NCI-H146 treated with DMSO at 0.1 percent for 48 hours (cell line): ENCODE measurements around the gene BOD1L2.

Experiments
- DNase-seq: peaks from one replicate; lab custom pipeline; 2025; ENCODE audit not compliant: unreplicated experiment; lab: John Stamatoyannopoulos, UW

BOD1L2 gene

DNA sequence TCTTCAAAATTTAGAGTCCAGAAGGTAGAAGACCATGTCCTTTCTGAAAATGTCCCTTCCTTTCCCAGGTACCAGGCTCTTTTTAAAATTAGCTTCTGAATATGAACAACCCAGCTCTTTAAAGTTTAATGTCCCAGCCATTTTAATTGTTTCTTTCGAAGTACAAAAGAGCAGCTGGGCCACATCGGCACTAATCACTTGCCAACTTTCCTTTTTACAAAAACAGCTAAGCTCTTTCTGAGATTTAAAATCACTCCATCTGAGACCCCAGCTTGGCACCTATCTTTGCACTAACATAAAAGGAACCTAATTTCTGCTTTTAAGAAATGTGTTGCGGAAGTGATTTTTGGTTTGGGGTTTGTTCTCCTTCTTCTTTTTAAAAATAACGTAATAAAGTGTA lies 2.6 kb downstream of the BOD1L2 start:
- no peak for DNase-seq

DNA sequence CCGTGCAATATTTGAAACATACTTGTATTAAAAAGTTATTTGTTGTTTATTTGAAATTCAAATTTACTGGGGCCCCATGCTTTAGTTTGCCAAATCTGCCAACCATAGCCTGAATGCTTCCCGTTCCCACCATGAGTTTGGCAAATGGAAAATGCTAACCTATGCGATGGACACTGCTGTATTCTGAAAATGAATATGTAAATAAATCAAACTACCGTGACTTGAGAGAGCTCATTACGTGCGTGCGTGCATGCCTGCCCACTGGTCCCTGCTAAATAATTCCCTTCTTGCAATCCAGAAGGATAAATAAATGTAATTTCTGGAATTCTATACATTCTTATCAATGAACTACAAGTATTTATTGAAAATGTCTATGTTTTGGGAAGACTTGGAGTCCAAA lies 3.2 kb downstream of the BOD1L2 start:
- DNase-seq, result no peak

DNA sequence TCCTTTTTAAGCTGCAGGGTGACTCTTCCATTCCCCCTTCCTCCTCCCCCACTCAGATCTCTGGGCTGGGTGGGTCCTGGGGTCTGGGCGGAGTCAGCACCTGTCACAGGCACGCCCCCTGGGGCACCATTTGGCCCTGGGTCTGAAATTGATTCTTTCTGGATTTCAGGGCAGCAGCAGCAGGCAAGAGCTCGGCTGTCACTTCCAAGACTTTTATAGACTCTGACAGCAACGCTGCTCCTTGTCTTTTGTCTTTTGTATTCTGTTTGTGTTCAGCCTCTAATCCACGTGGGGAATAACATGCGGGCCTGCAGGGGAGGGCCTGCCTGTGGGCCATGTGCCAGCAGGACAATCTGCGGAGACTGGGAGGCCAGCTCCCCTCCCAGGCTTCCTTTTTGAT lies 3.9 kb downstream of the BOD1L2 start:
- peak; percentile 63 for DNase-seq

DNA sequence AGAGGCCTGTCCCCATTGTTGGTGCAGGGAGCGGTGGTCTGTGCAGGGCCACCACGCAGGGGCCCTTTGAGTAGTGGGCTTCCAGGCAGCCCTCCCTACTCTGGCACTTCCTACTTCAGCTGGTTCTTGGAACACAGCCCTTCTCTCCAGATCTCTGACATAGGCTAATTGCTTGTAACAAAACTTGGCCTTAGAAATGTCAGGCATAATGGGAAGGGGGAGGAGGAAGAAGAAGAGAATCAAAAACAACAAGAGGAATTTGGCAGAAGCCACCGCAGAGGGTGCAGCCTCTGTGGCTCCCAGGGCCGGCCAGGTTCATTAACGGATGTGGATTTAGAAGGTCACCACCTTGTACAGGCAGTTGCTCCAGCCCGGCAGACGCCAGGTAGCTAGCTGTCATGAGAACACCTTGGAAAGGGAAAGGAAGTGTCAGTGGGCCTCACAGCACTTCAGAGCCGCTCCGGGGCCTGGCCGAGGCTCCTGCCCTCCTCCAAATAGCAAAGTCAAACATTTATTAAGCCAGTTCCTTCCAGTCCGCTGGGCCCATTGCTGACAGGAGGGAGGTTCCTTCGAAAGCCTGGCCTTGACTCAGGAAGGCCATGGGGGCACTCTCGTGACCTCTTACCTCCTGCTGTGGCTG lies 7.4 kb downstream of the BOD1L2 start:
- DNase-seq, result no peak

DNA sequence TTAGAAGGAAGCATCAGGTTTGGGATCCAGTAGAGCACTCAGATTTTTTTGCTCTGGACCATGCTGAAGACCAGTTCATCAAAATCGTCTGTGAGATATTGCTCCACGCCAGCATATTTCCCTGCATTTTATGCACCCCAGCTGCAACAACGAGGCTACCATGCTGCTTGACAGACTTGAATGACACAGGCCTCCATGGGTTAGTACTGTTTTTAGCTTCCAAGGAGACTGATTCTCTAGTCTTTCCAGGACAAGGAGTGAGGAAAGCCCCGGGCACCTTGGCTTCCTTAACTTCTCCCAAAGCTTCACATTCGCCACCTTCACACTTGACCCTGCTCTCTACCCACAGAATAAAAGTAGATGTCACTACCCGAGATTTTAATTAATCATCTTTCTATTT lies 17.5 kb downstream of the BOD1L2 start:
- DNase-seq, result no peak

DNA sequence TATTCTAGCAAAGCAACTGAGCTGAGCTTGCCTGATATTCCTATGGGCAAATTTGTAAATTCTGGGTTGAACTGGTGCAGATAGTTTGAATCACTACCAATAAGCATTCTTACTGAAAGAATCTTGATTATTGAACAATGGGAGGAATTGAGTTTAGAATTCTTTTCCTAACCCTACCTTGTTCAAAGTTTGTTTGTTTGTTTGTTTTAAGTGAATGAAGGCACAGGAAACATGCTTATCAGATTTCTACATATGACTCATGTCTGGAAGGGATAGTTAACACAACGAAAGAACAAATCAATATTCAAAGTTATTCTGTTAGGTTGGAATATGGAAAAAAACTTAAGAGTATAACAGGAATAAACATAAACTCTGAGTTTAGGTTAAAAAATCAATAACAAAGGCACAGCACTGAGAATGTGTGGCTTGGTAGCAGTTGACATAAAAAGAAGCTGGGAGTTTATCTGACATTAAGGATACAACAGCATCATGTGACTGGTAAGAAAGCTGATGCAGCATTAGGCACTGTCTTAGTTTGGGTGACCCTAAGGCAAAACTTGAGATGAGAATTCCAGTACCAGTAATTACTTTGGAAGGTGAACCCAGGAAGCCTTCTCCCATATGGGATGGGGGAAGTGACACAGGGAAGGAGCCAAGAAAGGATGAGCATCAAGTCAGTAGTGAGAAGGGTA lies 20.9 kb downstream of the BOD1L2 start:
- DNase-seq, result no peak

- DNase-seq, result no peak
Observed at GRCh38 chr18:57171026-57171425, 24.1 kb downstream of the BOD1L2 start.

DNA sequence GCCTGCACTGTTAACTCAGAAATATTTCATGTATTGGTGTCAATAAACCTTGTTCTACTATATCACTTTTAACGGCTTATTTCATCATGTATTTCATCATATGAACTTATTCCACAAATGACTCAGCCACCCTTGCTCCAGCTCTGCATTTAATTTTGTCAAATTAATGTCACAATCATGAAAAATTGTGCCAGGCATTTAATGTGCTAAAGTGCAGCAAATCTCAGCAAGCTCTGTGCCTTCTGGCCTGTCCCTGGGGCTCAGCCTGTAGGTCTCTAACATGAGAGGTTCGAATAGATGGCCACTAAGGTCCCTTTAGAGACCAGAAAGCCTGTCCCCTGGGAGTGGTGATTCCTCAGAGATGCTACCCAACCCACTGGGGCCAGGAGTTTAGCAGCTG lies 28.6 kb downstream of the BOD1L2 start:
- no peak for DNase-seq

- DNase-seq, result no peak
Observed at GRCh38 chr18:57185434-57185833, 38.5 kb downstream of the BOD1L2 start.

DNA sequence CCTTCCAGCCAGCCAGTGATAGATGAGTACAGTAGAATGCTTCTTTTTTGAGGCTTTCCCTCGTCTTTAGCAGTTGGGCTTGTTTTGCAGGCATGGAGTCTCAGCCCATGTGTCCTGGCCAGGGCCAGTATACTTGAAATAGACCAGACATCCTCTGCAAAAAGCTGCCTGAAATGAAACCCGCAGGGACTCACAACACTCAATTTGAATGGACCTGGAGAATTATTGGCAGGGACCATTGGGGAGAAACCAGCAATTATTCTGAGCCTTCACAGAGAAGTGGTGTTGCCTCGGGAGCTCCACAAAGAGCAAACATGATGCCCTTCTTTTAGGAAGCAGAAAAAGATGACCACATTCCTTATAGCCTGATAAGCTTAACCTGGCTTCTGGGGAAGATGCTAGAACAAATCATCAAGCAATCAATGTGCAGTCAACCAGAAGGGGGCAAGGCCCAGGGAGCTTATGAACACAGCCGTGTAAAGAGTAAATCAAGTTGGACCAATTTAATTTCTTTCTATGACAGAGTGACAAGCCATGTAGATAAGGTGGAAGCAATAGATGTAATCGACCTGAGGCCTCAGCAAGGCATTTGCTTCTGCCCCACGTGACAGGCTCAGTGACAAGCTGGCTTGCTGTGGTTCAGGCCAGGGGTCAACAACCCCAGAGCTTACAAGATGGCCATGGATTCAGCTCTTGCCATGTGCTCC lies 42.1 kb downstream of the BOD1L2 start:
- no peak for DNase-seq

GRCh38 chr18:57190026-57190425 lies 43.1 kb downstream of the BOD1L2 start:
- no peak for DNase-seq

- no peak for DNase-seq
Observed at GRCh38 chr18:57194070-57194469, 47.2 kb downstream of the BOD1L2 start.

- DNase-seq, result no peak
Observed at GRCh38 chr18:57194622-57195021, 47.7 kb downstream of the BOD1L2 start.

DNA sequence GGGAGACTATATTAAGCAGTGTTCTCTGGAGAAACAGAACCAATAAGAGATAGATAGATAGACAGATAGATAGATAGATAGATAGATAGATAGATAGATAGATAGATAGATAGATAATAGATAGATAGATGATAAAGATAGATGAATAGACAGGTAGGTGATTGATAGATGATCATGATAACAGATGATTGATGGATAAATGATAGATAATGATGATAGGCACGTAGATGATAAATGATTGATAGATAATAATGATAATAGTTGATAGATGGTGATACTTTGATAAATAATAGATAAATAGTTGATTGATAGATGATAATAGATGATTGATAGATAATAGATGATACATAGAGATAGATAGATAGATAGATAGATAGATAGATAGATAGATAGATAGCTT lies 48.5 kb downstream of the BOD1L2 start:
- DNase-seq, result no peak

DNA sequence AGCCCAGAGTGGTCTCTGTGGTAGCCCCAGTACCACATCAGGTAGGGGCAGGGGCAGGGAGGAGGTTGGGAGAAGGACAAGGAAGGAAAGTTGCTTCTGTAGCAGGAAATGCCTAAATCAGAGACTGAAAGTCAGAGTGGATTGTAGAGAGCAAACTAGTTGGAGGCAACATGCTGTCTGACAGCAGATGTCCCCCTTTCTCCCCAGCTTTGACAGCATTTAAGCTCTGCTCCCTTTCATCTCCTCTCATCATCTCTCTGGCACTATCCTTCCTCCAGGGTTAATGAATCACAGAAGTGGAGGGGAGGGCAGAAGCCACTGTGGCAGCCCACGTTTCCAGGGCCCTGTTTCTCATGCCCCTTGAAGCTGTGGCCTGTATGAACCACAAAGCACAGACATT lies 50.4 kb downstream of the BOD1L2 start:
- DNase-seq, result no peak

DNA sequence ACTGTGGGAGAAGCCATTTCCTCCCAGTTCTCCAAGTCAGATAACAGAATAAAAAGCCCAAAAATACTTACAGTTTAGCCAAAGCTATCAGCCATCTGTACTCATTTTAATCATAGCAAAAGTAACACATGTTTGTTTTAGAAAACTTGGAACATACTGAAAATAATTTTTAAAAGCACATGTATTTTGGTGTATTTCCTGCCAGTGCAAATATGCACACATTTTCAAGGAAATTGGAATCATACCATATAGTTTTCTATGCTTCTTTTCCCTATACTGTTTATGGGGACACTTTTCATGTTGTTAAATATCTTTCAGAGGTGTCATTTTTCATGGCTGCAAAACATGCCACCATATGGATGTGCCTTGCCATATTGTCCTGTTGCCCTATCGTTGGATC lies 51.2 kb downstream of the BOD1L2 start:
- DNase-seq, result no peak
